Measurements from ENCODE around the gene CETN1. TPM values are rescaled to one million over a fixed set of nuclear protein-coding genes. Genes with fewer than 3 reads are reported as not detected.

Gene CETN1
- total and polyA plus RNA-seq, 2 of the 13 experiments (the other 11 are each of a cell fraction or from before 2014, with no cell fraction given): not detected

GRCh38 chr18:551404-552061 lies 28.6 kb upstream of the CETN1 start:
- POLR2A ChIA-PET: no interaction called here
- intact Hi-C loops (cut with micrococcal nuclease; ENCODE audit: unreplicated experiment): no loop called here

More at GRCh38 chr18:551404-552061, 28.6 kb upstream of the CETN1 start:
- TF ChIP-seq, protein P1, sequence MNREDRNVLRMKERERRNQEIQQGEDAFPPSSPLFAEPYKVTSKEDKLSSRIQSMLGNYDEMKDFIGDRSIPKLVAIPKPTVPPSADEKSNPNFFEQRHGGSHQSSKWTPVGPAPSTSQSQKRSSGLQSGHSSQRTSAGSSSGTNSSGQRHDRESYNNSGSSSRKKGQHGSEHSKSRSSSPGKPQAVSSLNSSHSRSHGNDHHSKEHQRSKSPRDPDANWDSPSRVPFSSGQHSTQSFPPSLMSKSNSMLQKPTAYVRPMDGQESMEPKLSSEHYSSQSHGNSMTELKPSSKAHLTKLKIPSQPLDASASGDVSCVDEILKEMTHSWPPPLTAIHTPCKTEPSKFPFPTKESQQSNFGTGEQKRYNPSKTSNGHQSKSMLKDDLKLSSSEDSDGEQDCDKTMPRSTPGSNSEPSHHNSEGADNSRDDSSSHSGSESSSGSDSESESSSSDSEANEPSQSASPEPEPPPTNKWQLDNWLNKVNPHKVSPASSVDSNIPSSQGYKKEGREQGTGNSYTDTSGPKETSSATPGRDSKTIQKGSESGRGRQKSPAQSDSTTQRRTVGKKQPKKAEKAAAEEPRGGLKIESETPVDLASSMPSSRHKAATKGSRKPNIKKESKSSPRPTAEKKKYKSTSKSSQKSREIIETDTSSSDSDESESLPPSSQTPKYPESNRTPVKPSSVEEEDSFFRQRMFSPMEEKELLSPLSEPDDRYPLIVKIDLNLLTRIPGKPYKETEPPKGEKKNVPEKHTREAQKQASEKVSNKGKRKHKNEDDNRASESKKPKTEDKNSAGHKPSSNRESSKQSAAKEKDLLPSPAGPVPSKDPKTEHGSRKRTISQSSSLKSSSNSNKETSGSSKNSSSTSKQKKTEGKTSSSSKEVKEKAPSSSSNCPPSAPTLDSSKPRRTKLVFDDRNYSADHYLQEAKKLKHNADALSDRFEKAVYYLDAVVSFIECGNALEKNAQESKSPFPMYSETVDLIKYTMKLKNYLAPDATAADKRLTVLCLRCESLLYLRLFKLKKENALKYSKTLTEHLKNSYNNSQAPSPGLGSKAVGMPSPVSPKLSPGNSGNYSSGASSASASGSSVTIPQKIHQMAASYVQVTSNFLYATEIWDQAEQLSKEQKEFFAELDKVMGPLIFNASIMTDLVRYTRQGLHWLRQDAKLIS (CRISPR knock-in tag; IDR thresholded peaks at IDR 0.05): no peak
- TF ChIP-seq ZNF281 (CRISPR knock-in tag; IDR thresholded peaks at IDR 0.05; ENCODE audit: borderline replicate concordance): no peak
- TF ChIP-seq ZC3H4 (CRISPR knock-in tag; IDR thresholded peaks at IDR 0.05; ENCODE audit: borderline replicate concordance): no peak
- no peak for TF ChIP-seq BATF2 (CRISPR knock-in tag; IDR thresholded peaks at IDR 0.05)
- no peak for TF ChIP-seq ZSCAN30 (CRISPR knock-in tag; IDR thresholded peaks at IDR 0.05)
- TF ChIP-seq ZBTB33 (CRISPR knock-in tag; IDR thresholded peaks at IDR 0.05): no peak
- Histone ChIP-seq H3K27ac (ENCODE audit: extremely low read length, insufficient read depth, low read length) (no peak overlapping the region), H3K9ac (ENCODE audit: insufficient read depth, low read depth, low read length) (no peak overlapping the region), H3K4me1 (ENCODE audit: insufficient read depth, low read length) (peaks cover 7% of the 10 kb centered on the region), H3K79me2 (ENCODE audit: insufficient read depth, low read length) (no peaks in the 10 kb centered on the region), H4K20me1 (ENCODE audit: insufficient read depth, low read length) (no peaks in the 10 kb centered on the region), H3K36me3 (replicated peaks in 1 of 2; ENCODE audit: control insufficient read depth in 1 of 2, insufficient read depth in 2 of 2, low read length in 2 of 2) (no peaks in the 10 kb centered on the region), H2AFZ (ENCODE audit: low read length) (no peak overlapping the region), H3K4me2 (ENCODE audit: low read depth, low read length) (no peak overlapping the region), H3K9me3 (ENCODE audit: low read length) (no peaks in the 10 kb centered on the region), H3K27me3 (ENCODE audit: control insufficient read depth in 1 of 2, insufficient read depth in 2 of 2, low read length in 2 of 2) (no peaks in the 10 kb centered on the region), H3K4me3 (replicated peaks in 1 of 3; ENCODE audit: insufficient read depth in 1 of 3, low read depth in 2 of 3, low read length in 3 of 3) (no peak overlapping the region)
- no peak for ATAC-seq
- in situ Hi-C loops (cut with HindIII; ENCODE audit: extremely low pct_ligation_motif_present, low pct_unique_long_range_greater_than_20kb): no loop called here
- 2% methylated on average over 4 of the region's 4 CpGs for WGBS (ENCODE audit: low lambda C conversion rate)
- CTCF ChIA-PET (ENCODE audit: low intra/inter-chr PET ratio, low total read pairs): no interaction called here
- no peak for DNase-seq (ENCODE audit: low spot score)
- no peak for FAIRE-seq
- no TSS peak for BruUV-seq (replicated peaks)

Data from HepG2 (cell line).